ENCODE measurements around the gene NXF1. TPM values are rescaled to one million over a fixed set of nuclear protein-coding genes. Genes with fewer than 3 reads are reported as not detected.

NXF1 gene
- total RNA-seq, 1 donor from 2014 or later: 41.4 TPM

GRCh38 chr11:62816557-62816956 is 11.3 kb upstream of the NXF1 start:
- H3K36me3 ChIP-seq (ENCODE audit: control insufficient read depth, insufficient read depth, low read length): no peaks in the 10 kb centered on the region
- H3K4me3 ChIP-seq (ENCODE audit: low read depth, low read length): no peak overlapping the region
- TF ChIP-seq CTCF (IDR thresholded peaks at IDR 0.05; ENCODE audit: insufficient read depth, low read length, poor library complexity, severe bottlenecking): no peak
- DNase-seq (ENCODE audit: low read depth): no peak
- no peaks in the 10 kb centered on the region for H3K27me3 ChIP-seq (ENCODE audit: control insufficient read depth, insufficient read depth, low read length)

- DNase-seq (ENCODE audit: low read depth): no peak
- TF ChIP-seq CTCF (IDR thresholded peaks at IDR 0.05; ENCODE audit: insufficient read depth, low read length, poor library complexity, severe bottlenecking): no peak
- H3K36me3 ChIP-seq (ENCODE audit: control insufficient read depth, insufficient read depth, low read length): no peaks in the 10 kb centered on the region
- no peak overlapping the region for H3K4me3 ChIP-seq (ENCODE audit: low read depth, low read length)
- H3K27me3 ChIP-seq (ENCODE audit: control insufficient read depth, insufficient read depth, low read length): no peaks in the 10 kb centered on the region
Observed at GRCh38 chr11:62811659-62812058, 6.4 kb upstream of the NXF1 start.

- no peak overlapping the region for H3K4me3 ChIP-seq (ENCODE audit: low read depth, low read length)
- no peak for TF ChIP-seq CTCF (IDR thresholded peaks at IDR 0.05; ENCODE audit: insufficient read depth, low read length, poor library complexity, severe bottlenecking)
- no peak for DNase-seq (ENCODE audit: low read depth)
Observed at GRCh38 chr11:62810748-62811147, 5.5 kb upstream of the NXF1 start.

GRCh38 chr11:62806611-62807121 is 1.4 kb upstream of the NXF1 start:
- Histone ChIP-seq H3K27me3 (ENCODE audit: control insufficient read depth, insufficient read depth, low read length) (no peaks in the 10 kb centered on the region), H3K36me3 (ENCODE audit: control insufficient read depth, insufficient read depth, low read length) (peaks cover 2% of the 10 kb centered on the region), H3K4me3 (ENCODE audit: low read depth, low read length) (no peak overlapping the region)
- no peak for TF ChIP-seq CTCF (IDR thresholded peaks at IDR 0.05; ENCODE audit: insufficient read depth, low read length, poor library complexity, severe bottlenecking)
- DNase-seq (ENCODE audit: low read depth): no peak

More at GRCh38 chr11:62810748-62811147, 5.5 kb upstream of the NXF1 start:
- Histone ChIP-seq H3K36me3 (ENCODE audit: control insufficient read depth, insufficient read depth, low read length) (no peaks in the 10 kb centered on the region), H3K27me3 (ENCODE audit: control insufficient read depth, insufficient read depth, low read length) (no peaks in the 10 kb centered on the region)

GRCh38 chr11:62805961-62806441 is 761 bp upstream of the NXF1 start:
- Histone ChIP-seq H3K27me3 (ENCODE audit: control insufficient read depth, insufficient read depth, low read length) (no peaks in the 10 kb centered on the region), H3K4me3 (ENCODE audit: low read depth, low read length) (peak overlapping the region; percentile 80), H3K36me3 (ENCODE audit: control insufficient read depth, insufficient read depth, low read length) (peaks cover 3% of the 10 kb centered on the region)
- no peak for DNase-seq (ENCODE audit: low read depth)
- TF ChIP-seq CTCF (IDR thresholded peaks at IDR 0.05; ENCODE audit: insufficient read depth, low read length, poor library complexity, severe bottlenecking): no peak
